Lung (tissue), 12 donors: Measurements from ENCODE around the gene SUN1. TPM values are rescaled to one million over a fixed set of nuclear protein-coding genes. Genes with fewer than 3 reads are reported as not detected.

Experiments used
- ATAC-seq: fragments of 200-7000 bp; cut with Tn5 transposase; one replicate; pipeline ENCODE4 v1.9.1; 2020; ENCODE audit warnings: moderate number of reproducible peaks; ENCODE audit not compliant: insufficient read depth, low FRiP score
- DNase-seq, 3 donors: peaks; one replicate each; pipeline ENCODE4 v3.0.0-alpha.2; 2013 to 2017
- H3K27ac ChIP-seq, 2 donors: one replicate each; pipeline ENCODE4 v1.5.1; 2013; ENCODE audit warnings: mild to moderate bottlenecking in 2 of 2, moderate library complexity in 2 of 2, control low read depth in 1 of 2, inconsistent platforms in 1 of 2, low read depth in 1 of 2, low read length in 1 of 2
- H3K27me3 ChIP-seq, 3 donors: one replicate each; pipeline ENCODE4 v1.5.1; 2013; ENCODE audit warnings: low read length in 2 of 3; ENCODE audit not compliant: control insufficient read depth in 3 of 3, insufficient read depth in 3 of 3
- H3K36me3 ChIP-seq, 4 donors: one replicate each; pipeline ENCODE4 v1.5.1; 2013; ENCODE audit warnings: low read length in 4 of 4, mild to moderate bottlenecking in 1 of 4, moderate library complexity in 1 of 4; ENCODE audit not compliant: control insufficient read depth in 4 of 4, insufficient read depth in 4 of 4
- H3K4me1 ChIP-seq, 5 donors: one replicate each; pipeline ENCODE4 v1.5.1; 2013; ENCODE audit warnings: low read length in 5 of 5, mild to moderate bottlenecking in 2 of 5, moderate library complexity in 1 of 5; ENCODE audit not compliant: control insufficient read depth in 5 of 5, insufficient read depth in 5 of 5
- H3K4me3 ChIP-seq: one replicate; pipeline ENCODE4 v1.5.1; 2013; ENCODE audit warnings: mild to moderate bottlenecking, control low read depth, moderate library complexity
- H3K9ac ChIP-seq, 2 donors: one replicate each; pipeline ENCODE4 v1.5.1; 2013; ENCODE audit warnings: low read length in 2 of 2, control low read depth in 1 of 2; ENCODE audit not compliant: insufficient read depth in 1 of 2
- H3K9me3 ChIP-seq, 4 donors: one replicate each; pipeline ENCODE4 v1.5.1; 2013; ENCODE audit warnings: low read length in 3 of 4, mild to moderate bottlenecking in 1 of 4, moderate library complexity in 1 of 4; ENCODE audit not compliant: control insufficient read depth in 4 of 4, insufficient read depth in 3 of 4
- WGBS, 2 donors: extraction: QIAGEN DNeasy Blood & Tissue Kit; methylation state at CpG; one replicate each; pipeline ENCODE4 v1.1.7; 2013; 5-methylcytosine and 5-hydroxymethylcytosine counted together
- polyA plus RNA-seq, 2 donors: library from polyadenylated mRNA; stranded (reverse); fragments of 200-250 nt; gene quantifications; one replicate each; pipeline ENCODE4 v1.2.1, GENCODE V29; 2013
- total RNA-seq, 2 donors: library from RNA; depleted of rRNA in 1 of 2; stranded (reverse); fragments of >200 nt in 1 of 2; gene quantifications; one replicate each; pipeline ENCODE4 v1.2.1, GENCODE V29; 2014 to 2021
- TF ChIP-seq, protein P1 (sequence below): IDR thresholded peaks from 2 replicates; pipeline ENCODE4 v1.5.1; 2012; ENCODE audit warnings: mild to moderate bottlenecking; ENCODE audit errors: control extremely low read depth, extremely low read depth
- donor health status: control.
- donor health status: control.
- donor health status: Bipolar disorder and iron deficiency.
- donor health status: healthy.
- donor health status: DM: yes; HTN: yes; CAD: no.

SUN1 gene
- total and polyA plus RNA-seq, 4 donors = 69.6 to 349 (median 104) TPM

- WGBS, 2 donors = 85 to 97% methylated on average over 9 of the region's 9 CpGs
- Histone ChIP-seq H3K9me3 (peaks cover 0 to 2% (median 0%) of the 10 kb centered on the region in 4 donors), H3K4me1 (peaks cover 0 to 10% (median 0%) of the 10 kb centered on the region in 5 donors), H3K4me3 (no peak overlapping the region), H3K27ac (no peak overlapping the region), H3K36me3 (no peaks in the 10 kb centered on the region), H3K9ac (no peak overlapping the region), H3K27me3 (no peaks in the 10 kb centered on the region)
- DNase-seq = no peak
- ATAC-seq = no peak
- TF ChIP-seq, protein P1, sequence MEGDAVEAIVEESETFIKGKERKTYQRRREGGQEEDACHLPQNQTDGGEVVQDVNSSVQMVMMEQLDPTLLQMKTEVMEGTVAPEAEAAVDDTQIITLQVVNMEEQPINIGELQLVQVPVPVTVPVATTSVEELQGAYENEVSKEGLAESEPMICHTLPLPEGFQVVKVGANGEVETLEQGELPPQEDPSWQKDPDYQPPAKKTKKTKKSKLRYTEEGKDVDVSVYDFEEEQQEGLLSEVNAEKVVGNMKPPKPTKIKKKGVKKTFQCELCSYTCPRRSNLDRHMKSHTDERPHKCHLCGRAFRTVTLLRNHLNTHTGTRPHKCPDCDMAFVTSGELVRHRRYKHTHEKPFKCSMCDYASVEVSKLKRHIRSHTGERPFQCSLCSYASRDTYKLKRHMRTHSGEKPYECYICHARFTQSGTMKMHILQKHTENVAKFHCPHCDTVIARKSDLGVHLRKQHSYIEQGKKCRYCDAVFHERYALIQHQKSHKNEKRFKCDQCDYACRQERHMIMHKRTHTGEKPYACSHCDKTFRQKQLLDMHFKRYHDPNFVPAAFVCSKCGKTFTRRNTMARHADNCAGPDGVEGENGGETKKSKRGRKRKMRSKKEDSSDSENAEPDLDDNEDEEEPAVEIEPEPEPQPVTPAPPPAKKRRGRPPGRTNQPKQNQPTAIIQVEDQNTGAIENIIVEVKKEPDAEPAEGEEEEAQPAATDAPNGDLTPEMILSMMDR = no peak
These were observed 85.8 kb downstream of the SUN1 start for GRCh38 chr7:918118-918425.

DNA sequence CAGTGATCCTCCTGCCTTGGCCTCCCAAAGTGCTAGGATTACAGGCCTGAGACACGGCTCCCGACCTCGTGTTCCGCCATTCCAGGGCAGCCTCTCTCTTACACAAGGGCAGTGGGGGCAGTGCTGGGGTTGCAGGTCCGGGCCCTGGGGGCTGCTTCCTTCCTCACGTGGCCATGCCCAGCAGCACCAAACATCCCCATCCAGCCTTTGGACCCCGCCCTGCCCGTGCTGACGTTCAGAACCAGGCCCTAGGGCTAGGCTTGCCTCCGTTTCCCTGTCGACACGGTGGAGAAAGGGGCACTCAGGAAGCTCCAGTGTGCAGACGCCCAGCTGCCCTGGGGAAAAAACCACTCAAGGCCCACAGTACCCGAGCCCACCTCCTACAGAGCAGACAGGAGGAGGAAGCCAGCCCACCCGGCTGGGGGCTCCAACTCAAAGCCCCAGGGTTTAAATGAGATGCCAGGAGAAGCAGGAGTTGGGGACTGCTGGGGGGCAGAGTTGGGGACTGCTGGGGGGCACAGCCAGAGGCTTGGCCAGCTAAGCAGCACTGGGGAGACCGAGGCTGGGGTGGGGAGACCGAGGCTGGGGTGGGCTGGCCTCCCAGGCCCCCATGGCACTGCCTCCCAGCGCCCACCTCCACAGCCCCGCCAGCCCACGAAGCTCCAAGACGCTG is 86.3 kb downstream of the SUN1 start:
- Histone ChIP-seq H3K27ac (no peak overlapping the region), H3K4me1 (peaks cover 0 to 15% (median 0%) of the 10 kb centered on the region in 5 donors), H3K36me3 (no peaks in the 10 kb centered on the region), H3K9me3 (peaks cover 0 to 2% (median 0%) of the 10 kb centered on the region in 4 donors), H3K9ac (no peak overlapping the region), H3K4me3 (no peak overlapping the region), H3K27me3 (no peaks in the 10 kb centered on the region)
- ATAC-seq (no peak), DNase-seq (no peak)
- 84 to 86% methylated on average over 21 of the region's 21 CpGs for WGBS, 2 donors
- TF ChIP-seq, protein P1 = no peak

DNA sequence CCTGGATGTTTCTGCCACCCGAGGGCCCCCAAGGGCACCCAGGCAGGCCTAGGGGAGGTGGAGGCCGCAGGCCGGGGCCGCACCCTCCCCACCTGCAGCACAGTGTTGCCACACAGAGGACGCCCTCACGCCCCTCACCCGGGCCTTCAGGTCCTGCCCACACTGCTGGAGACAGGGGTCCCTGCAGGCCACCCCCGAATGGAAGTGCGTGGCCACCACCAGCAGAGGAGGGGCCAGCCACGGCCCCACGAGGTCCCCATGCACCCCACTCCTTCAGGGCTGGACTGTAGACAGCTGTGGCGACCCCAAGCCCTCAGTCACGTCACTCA is 86.8 kb downstream of the SUN1 start:
- Histone ChIP-seq H3K4me3 (no peak overlapping the region), H3K27ac (no peak overlapping the region), H3K36me3 (no peaks in the 10 kb centered on the region), H3K27me3 (no peaks in the 10 kb centered on the region), H3K4me1 (peaks cover 0 to 16% (median 0%) of the 10 kb centered on the region in 5 donors), H3K9me3 (peaks cover 0 to 2% (median 0%) of the 10 kb centered on the region in 4 donors), H3K9ac (no peak overlapping the region)
- ATAC-seq (no peak), DNase-seq (no peak)
- TF ChIP-seq, protein P1 = no peak
- 88 to 96% methylated on average over 13 of the region's 13 CpGs for whole genome bisulfite sequencing, 2 donors

GRCh38 chr7:919924-920341 is 87.7 kb downstream of the SUN1 start:
- H3K9ac ChIP-seq = no peak overlapping the region

More at GRCh38 chr7:919924-920341, 87.7 kb downstream of the SUN1 start:
- TF ChIP-seq, protein P1 = no peak
- Histone ChIP-seq H3K36me3 (no peaks in the 10 kb centered on the region), H3K27ac (no peak overlapping the region), H3K4me3 (no peak overlapping the region), H3K9me3 (peaks cover 0 to 2% (median 0%) of the 10 kb centered on the region in 4 donors), H3K27me3 (no peaks in the 10 kb centered on the region), H3K4me1 (peaks cover 0 to 16% (median 0%) of the 10 kb centered on the region in 5 donors)
- DNase-seq = no peak
- no peak for ATAC-seq
- 91 to 95% methylated on average over 26 of the region's 26 CpGs for WGBS, 2 donors
